Body of pancreas (tissue), 4 donors: ENCODE results near the gene IFI27.

Source experiments
- CTCF ChIP-seq, 7 experiments: fragments of 450-650 bp in 4 of 7; fragments of 200-600 bp in 3 of 7; sonication (generic) in 3 of 7; IDR thresholded peaks; one replicate each; pipeline ENCODE4 v1.5.1; 2016 to 2019; ENCODE audit warnings: antibody characterized with exemption in 7 of 7
- POLR2A ChIP-seq, 3 donors: fragments of 450-650 bp; IDR thresholded peaks; one replicate each; pipeline ENCODE4 v1.6.1; 2016; ENCODE audit warnings: antibody characterized with exemption in 3 of 3, mild to moderate bottlenecking in 2 of 3

GRCh38 chr14:94097091-94097490 is 13.4 kb upstream of the IFI27 start:
- TF ChIP-seq CTCF (IDR thresholded peaks at IDR 0.05) (no peak), POLR2A (IDR thresholded peaks at IDR 0.05) (no peak)
